ENCODE measurements around the gene PRDM16.

PRDM16 gene

GRCh38 chr1:3170561-3171453 is 101.8 kb downstream of the PRDM16 start:
- no peak for DNase-seq

GRCh38 chr1:3171761-3172160 is 102.8 kb downstream of the PRDM16 start:
- DNase-seq: no peak

- DNase-seq: no peak
Measured at GRCh38 chr1:3172431-3173380, 103.7 kb downstream of the PRDM16 start.

GRCh38 chr1:3173381-3173980 is 104.5 kb downstream of the PRDM16 start:
- no peak for DNase-seq

- DNase-seq: no peak
Measured at GRCh38 chr1:3174487-3175247, 105.7 kb downstream of the PRDM16 start.

- no peak for DNase-seq
Measured at GRCh38 chr1:3175486-3175885, 106.5 kb downstream of the PRDM16 start.

GRCh38 chr1:3176028-3176427 is 107.0 kb downstream of the PRDM16 start:
- DNase-seq: no peak

- DNase-seq: no peak
Measured at GRCh38 chr1:3176820-3177219, 107.8 kb downstream of the PRDM16 start.

GRCh38 chr1:3178279-3178678 is 109.3 kb downstream of the PRDM16 start:
- no peak for DNase-seq

GRCh38 chr1:3179471-3179870 is 110.5 kb downstream of the PRDM16 start:
- no peak for DNase-seq

- no peak for DNase-seq
Measured at GRCh38 chr1:3180915-3181314, 111.9 kb downstream of the PRDM16 start.

- no peak for DNase-seq
Measured at GRCh38 chr1:3181956-3182355, 113.0 kb downstream of the PRDM16 start.

- DNase-seq: no peak
Measured at GRCh38 chr1:3183411-3183810, 114.4 kb downstream of the PRDM16 start.

GRCh38 chr1:3183813-3184212 is 114.8 kb downstream of the PRDM16 start:
- DNase-seq: no peak

GRCh38 chr1:3184666-3185065 is 115.7 kb downstream of the PRDM16 start:
- no peak for DNase-seq

GRCh38 chr1:3185896-3186525 is 117.0 kb downstream of the PRDM16 start:
- no peak for DNase-seq

- no peak for DNase-seq
Measured at GRCh38 chr1:3186526-3186921, 117.5 kb downstream of the PRDM16 start.

- DNase-seq: no peak
Measured at GRCh38 chr1:3187415-3188149, 118.6 kb downstream of the PRDM16 start.

- DNase-seq: no peak
Measured at GRCh38 chr1:3188150-3188971, 119.4 kb downstream of the PRDM16 start.

Data from CD4-positive, alpha-beta T cell treated with Interleukin-12 subunit alpha and Interleukin-12 subunit beta, for 1 hour (primary cell).